VCaP (cell line): ENCODE data around the gene LOXL3.

ENCODE experiments used
- H3K27ac ChIP-seq: fragments of 450-650 bp; 2 replicates; pipeline ENCODE4 v1.5.1; 2017
- TF ChIP-seq, protein P1 (sequence below): fragments of 450-650 bp; conservative IDR thresholded peaks from 2 replicates; pipeline ENCODE4 v1.5.1; 2017; ENCODE audit warnings: mild to moderate bottlenecking, moderate library complexity

LOXL3 gene

DNA sequence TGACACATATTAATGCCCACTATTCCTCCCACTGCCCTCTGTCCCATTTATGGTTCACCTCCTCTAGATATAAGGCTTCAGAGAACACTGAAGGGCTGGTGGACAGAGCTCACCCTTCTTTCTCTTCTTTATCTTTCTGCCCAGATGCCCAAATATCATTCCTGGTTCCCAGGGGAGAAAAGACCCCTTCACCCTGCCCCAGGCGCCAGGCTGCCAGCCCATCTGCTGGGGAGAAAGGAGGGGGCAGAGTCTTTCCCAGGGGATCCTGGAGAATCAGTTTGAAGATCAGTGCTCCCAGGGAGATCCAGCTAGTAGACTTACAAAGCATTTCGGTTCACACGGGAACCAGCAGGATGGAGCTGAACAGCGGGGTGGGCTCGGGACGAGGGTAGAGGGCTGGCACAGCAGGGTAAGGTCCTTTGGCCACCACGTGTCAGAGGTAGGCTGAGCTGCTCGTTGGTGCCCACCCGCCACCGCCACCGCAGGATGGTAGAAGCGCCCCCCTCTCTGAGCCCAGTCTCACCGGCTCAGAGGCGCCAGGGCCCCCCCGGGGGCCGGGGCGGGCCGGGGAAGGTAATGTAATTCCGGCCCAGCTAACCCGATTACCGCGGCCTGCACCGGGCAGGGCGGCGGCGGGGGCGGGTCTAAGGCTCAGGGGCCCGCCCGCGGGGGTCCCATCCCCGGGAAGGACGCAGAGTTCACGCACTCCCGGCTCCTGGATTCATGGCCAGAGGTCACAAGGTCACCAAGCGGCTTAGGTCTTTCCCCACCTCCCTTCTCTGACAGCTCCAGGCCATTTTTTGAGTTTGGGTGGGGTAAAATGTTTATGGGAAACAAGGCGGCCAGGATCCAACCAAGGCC, 40.8 kb downstream of the LOXL3 start:
- TF ChIP-seq, protein P1, sequence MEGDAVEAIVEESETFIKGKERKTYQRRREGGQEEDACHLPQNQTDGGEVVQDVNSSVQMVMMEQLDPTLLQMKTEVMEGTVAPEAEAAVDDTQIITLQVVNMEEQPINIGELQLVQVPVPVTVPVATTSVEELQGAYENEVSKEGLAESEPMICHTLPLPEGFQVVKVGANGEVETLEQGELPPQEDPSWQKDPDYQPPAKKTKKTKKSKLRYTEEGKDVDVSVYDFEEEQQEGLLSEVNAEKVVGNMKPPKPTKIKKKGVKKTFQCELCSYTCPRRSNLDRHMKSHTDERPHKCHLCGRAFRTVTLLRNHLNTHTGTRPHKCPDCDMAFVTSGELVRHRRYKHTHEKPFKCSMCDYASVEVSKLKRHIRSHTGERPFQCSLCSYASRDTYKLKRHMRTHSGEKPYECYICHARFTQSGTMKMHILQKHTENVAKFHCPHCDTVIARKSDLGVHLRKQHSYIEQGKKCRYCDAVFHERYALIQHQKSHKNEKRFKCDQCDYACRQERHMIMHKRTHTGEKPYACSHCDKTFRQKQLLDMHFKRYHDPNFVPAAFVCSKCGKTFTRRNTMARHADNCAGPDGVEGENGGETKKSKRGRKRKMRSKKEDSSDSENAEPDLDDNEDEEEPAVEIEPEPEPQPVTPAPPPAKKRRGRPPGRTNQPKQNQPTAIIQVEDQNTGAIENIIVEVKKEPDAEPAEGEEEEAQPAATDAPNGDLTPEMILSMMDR, result no peak
- H3K27ac ChIP-seq, result no peak overlapping the region

DNA sequence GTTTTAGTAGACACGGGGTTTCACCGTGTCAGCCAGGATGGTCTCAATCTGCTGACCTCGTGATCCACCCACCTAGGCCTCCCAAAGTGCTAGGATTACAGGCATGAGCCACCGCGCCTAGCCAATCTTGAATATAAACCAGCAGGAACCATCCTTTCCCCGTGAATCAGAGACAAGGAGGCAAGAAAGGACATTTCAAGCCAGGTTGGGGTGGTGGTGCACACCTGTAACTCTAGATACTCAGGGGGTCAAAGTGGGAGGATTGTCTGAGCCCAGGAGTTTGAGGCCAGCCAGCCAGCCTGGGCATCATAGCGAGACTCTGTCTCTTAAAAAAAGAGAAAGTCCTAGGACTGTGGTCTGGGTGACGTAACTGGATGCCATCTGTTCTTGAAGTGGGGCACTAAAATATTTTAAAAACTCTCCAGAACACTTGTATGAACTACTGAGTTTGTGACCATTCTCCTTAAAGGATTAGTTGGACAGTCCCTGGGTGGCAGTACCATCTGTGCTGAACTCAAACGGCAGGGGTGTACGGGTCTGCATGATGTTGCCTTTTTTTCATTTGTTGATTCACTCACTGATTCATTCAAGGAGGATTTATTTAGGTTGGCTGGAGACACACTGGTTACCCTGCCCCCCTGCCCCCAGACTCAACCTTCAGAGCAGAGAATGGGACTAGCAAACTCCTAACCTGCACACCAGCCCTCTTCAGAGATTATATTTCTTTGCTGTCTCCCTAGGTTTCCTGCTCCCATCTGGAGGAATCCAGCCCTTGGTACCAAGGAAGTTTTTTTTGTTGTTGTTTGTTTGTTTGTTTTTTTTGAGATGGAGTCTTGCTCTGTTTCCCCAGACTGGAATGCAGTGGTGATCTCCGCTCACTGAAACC, 42.4 kb downstream of the LOXL3 start:
- TF ChIP-seq, protein P1, result no peak
- H3K27ac ChIP-seq, result no peak overlapping the region

DNA sequence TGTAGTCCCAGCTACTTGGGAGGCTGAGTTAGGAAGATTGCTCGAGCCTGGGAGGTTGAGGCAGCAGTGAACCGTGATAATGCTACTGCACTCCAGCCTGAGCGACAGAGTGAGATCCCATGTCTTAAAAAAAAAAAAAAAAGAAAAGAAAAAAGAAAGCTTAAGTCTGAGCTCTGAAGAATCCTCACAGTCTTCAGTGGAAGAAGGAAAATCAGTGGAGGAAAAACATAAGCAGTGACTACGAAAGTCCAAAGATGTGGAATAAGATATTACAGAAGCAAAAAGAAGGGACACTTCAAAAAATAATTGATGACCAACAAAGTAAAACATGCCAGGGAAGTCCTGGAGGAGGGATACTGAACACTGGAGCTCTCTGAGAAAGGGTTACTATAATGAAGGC, 43.5 kb downstream of the LOXL3 start:
- TF ChIP-seq, protein P1, result no peak
- H3K27ac ChIP-seq, result no peak overlapping the region

DNA sequence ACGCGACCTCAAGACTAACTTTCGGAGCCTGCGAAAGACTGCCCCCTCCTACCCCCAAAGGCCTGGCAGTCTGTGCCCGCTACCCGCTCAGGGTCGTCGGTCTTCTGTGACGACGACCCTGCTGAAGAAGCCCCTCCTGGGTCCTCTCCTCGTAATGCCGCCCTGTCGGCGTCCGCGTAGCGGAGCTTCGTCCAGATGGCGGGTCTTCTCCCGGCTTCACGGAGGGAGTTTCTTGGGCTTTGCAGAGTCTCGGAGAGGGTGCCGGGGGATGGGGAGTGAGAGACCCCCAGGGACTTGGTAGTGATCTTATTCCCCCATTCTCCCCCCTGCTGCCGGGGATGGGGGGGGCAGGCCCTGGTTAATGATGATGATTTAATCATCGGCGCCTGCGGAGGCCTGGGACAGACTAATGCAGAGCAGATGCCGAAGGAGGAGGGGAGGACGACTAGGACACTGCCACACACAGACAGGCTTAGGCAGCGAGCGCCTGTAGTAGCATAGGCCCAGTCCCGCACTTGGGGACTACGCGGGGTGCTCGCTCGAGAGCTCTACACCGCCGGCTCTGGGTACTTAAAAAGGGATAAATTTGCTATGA, 45.7 kb downstream of the LOXL3 start:
- TF ChIP-seq, protein P1, result no peak
- peak overlapping the region; percentile 98 for H3K27ac ChIP-seq

DNA sequence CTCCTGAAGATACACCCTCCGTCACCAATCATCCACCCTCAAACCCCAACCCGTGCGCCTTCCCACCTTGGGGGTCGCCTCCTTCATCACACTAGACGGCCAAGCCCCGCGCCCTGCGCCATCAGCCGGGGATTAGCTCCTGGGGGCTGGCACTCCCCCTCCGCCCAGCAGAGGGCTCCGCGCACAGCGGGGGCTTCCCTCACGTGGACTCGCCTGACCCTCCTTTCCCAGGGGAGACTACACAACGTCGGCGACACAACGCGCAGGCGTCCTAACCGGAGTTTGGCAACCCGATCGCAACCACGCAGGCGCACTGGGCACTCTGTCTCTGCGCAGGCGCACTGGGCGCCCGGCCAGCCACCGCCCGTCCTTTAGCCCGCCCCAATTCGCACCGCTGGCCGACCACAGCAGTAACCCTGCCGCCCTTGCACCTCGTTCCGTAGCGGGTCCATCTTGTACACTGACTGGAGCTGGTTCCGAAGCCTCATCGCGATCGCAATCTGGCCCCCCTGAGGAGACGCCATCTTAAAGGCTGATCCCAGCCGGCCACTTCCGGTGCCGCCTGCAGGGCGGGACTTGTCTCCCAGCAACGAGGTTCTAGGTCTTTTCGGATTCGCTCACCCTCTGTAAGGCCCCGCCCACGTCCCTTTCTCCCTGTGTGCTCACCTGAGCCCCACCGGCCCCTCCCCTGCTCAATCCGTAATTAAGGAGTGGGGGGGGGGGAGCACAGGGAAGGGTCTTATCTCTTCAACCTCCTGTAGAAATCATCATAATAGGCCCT, 46.4 kb downstream of the LOXL3 start, which contains the start of gene PCGF1:
PCGF1 (minus strand) TSS at position 551 of the 781 bp plus-strand sequence; CDS start at position 524, 27 bp downstream.
- TF ChIP-seq, protein P1, result peak; percentile 53
- H3K27ac ChIP-seq, result peak within 1 kb of the TSS; percentile 98

DNA sequence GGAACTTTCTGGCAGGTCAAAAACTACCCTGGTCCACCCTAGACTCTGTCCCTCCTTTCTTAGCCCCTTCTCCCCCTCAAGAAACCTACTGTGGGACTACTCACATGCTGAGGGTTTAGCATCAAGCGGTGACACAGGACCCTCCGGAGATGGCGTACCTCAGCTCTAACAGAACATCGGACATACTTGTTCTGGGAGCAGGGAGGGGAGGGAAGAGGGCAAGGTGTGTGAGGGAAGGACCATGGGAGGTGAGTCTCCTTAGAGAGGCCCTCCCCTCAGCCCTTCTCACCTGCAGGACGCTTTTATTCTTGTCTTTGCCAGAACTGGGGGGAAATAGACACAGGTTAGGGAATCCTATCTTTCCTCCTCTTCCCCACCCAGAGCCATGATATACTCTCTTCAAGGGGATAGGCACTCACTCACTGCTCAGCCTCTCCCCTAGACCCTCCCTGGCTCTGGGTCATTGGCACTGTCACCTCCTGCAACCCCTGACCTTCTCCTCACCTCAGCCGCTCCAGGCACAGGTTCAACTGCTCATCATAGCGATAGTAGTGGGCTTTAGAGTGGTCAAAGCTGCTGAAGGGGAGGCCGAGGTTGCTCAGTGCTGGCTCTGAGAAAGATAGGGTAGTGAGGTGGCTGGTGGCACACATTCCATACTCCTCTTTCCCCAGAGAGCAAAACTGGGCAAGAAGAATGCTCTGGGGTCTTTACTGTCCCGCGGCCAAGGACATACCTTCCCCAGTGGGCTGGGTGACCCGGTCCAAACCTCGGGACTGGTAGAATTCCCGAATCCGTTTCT, 48.1 kb downstream of the LOXL3 start:
- TF ChIP-seq, protein P1, result no peak
- peak overlapping the region; percentile 98; the same call in 1 of the 2 replicates for H3K27ac ChIP-seq
